Fibroblast of mammary gland (primary cell): ENCODE results near the gene IRF8.
"Not testable (repeated sequence)": the region's sequence is repeated elsewhere in the genome, so short reads cannot be mapped to it uniquely, and the experiment has no call there.

Source experiments
- DNase-seq: peaks from one replicate; pipeline ENCODE4 v3.0.0-alpha.2; 2010; ENCODE audit warnings: low read depth
- H3K4me3 ChIP-seq: 2 replicates; pipeline ENCODE4 v1.5.1; 2011; ENCODE audit warnings: low read depth, mild to moderate bottlenecking, low read length, moderate library complexity; ENCODE audit not compliant: control insufficient read depth
- CTCF ChIP-seq: conservative IDR thresholded peaks from 2 replicates; pipeline ENCODE4 v1.5.1; 2011; ENCODE audit warnings: low read depth, low read length, inconsistent platforms; ENCODE audit not compliant: control insufficient read depth, insufficient read depth

Gene IRF8

GRCh38 chr16:85941863-85942644 lies 43.1 kb downstream of the IRF8 start:
- TF ChIP-seq CTCF = no peak
- no peak overlapping the region for H3K4me3 ChIP-seq
- no peak for DNase-seq

- H3K4me3 ChIP-seq, DNase-seq: not testable (repeated sequence)
Observed at GRCh38 chr16:85942659-85943058, 43.7 kb downstream of the IRF8 start.

- no peak overlapping the region for H3K4me3 ChIP-seq
- TF ChIP-seq CTCF = no peak
- DNase-seq = no peak
Observed at GRCh38 chr16:85943711-85944110, 44.7 kb downstream of the IRF8 start.

DNA sequence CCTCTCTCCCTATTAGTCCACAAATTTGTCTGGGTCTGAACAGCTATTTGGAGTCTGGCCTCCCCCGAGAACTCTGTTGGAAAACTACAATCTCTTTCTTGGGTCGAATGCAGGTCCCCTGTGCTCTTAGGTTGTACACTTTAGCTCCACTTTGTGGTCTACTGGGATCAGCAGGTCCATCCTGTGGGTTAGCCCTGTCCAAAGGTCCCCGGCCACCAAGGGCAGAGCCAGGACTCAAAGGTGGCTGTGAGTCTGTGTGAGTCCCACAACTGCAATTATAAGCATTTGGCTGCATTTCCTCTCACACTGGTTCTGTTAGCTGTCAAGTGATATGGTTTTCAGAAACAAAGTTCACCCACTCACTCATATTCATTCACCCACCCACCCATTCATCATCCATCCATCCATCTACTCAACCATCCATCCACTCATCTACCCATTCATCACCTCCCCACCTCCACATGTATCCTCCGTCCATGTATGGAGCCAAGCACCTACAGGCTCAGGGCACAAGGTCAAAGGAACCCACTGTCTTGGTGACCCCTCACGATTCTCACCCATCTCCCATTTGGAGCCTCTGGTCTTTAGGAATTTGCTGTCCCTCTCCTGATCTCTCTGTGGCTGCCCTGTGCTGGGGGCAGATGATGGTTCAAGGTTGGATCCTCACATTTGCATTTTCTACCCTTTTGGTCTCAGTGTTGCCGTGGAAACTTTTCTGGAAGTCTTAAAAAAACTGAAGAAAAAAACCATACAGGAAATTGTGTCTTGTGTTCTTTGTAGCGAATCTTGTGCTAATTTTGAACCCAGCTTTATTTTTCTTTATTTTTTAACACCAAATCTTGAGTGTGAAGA lies 45.8 kb downstream of the IRF8 start:
- no peak for TF ChIP-seq CTCF
- no peak for DNase-seq
- H3K4me3 ChIP-seq = no peak overlapping the region

DNA sequence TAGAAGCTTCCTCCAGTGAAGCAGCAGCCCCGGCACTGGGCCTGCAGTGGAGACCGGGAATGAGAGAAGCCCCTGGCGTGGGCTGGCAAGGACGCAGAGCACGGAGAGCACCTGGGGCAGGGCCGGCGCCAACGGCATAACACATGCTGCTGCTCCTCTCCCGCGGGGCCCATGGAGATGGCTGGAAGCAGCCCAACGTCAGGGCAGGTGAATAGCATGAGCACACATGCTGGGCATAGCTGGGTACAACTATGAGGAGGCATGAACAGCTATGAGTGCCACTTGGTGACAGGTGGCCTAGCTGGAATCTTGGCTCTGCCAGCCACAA lies 46.4 kb downstream of the IRF8 start:
- no peak for TF ChIP-seq CTCF
- DNase-seq = no peak
- H3K4me3 ChIP-seq = no peak overlapping the region

- H3K4me3 ChIP-seq = no peak overlapping the region
- TF ChIP-seq CTCF = no peak
- no peak for DNase-seq
Observed at GRCh38 chr16:85946541-85947124, 47.7 kb downstream of the IRF8 start.

GRCh38 chr16:85947230-85948137 lies 48.5 kb downstream of the IRF8 start:
- no peak for TF ChIP-seq CTCF
- DNase-seq = no peak
- no peak overlapping the region for H3K4me3 ChIP-seq
